Mesenchymal stem cell (in vitro differentiated cells and primary cell): ENCODE measurements around the gene WNT2.
"Not testable (repeated sequence)": the region's sequence is repeated elsewhere in the genome, so short reads cannot be mapped to it uniquely, and the experiment has no call there.

Experiments
- DNase-seq: peaks from one replicate; pipeline ENCODE4 v3.0.0-alpha.2; 2013
- H2AFZ ChIP-seq: one replicate; pipeline ENCODE4 v1.6.1; 2013; ENCODE audit warnings: low read depth, mild to moderate bottlenecking, control low read depth, inconsistent platforms, low read length, moderate library complexity
- H2AK5ac ChIP-seq: 2 replicates; pipeline ENCODE4 v1.6.1; 2013; ENCODE audit warnings: low read length, moderate library complexity, mild to moderate bottlenecking, inconsistent platforms; ENCODE audit not compliant: severe bottlenecking
- H2BK120ac ChIP-seq: one replicate; pipeline ENCODE4 v1.6.1; 2013; ENCODE audit warnings: low read depth, mild to moderate bottlenecking, inconsistent platforms, low read length, moderate library complexity
- H2BK12ac ChIP-seq, 2 experiments: one replicate each; pipeline ENCODE4 v1.6.1; 2013; ENCODE audit warnings: inconsistent platforms in 2 of 2, low read length in 2 of 2, mild to moderate bottlenecking in 2 of 2, moderate library complexity in 2 of 2, control low read depth in 1 of 2
- H2BK15ac ChIP-seq: one replicate; pipeline ENCODE4 v1.6.1; 2013; ENCODE audit warnings: mild to moderate bottlenecking, low read depth, inconsistent platforms; ENCODE audit not compliant: poor library complexity, severe bottlenecking
- H2BK5ac ChIP-seq: 2 replicates; pipeline ENCODE4 v1.6.1; 2013; ENCODE audit warnings: low read depth, mild to moderate bottlenecking, low read length, control low read depth, inconsistent platforms; ENCODE audit not compliant: poor library complexity, severe bottlenecking
- H3K14ac ChIP-seq, 2 experiments: one replicate each; pipeline ENCODE4 v1.6.1; 2013; ENCODE audit warnings: inconsistent platforms in 2 of 2, low read length in 2 of 2, control low read depth in 1 of 2, mild to moderate bottlenecking in 1 of 2, moderate library complexity in 1 of 2
- H3K18ac ChIP-seq, 2 experiments: one replicate each; pipeline ENCODE4 v1.6.1; 2013; ENCODE audit warnings: inconsistent platforms in 2 of 2, low read length in 2 of 2, control low read depth in 1 of 2, low read depth in 1 of 2, mild to moderate bottlenecking in 1 of 2
- H3K23ac ChIP-seq, 2 experiments: one replicate each; pipeline ENCODE4 v1.6.1; 2013; ENCODE audit warnings: inconsistent platforms in 2 of 2, low read length in 2 of 2, mild to moderate bottlenecking in 2 of 2, moderate library complexity in 2 of 2, control low read depth in 1 of 2
- H3K27ac ChIP-seq: 2 replicates; pipeline ENCODE4 v1.5.1; 2013; ENCODE audit warnings: mild to moderate bottlenecking, moderate library complexity, low read length, control low read depth, inconsistent platforms; ENCODE audit not compliant: poor library complexity, severe bottlenecking
- H3K27me3 ChIP-seq, 2 experiments: 2 replicates each; pipeline versions ENCODE4 v1.6.1 to v1.7.0; 2013; ENCODE audit warnings: low read length in 2 of 2, mild to moderate bottlenecking in 2 of 2, moderate library complexity in 2 of 2, control low read depth in 1 of 2, inconsistent platforms in 1 of 2; ENCODE audit not compliant: control insufficient read depth in 1 of 2, insufficient read depth in 1 of 2
- H3K36me3 ChIP-seq, 2 experiments: 2 replicates each; pipeline versions ENCODE4 v1.6.1 to v1.7.0; 2013; ENCODE audit warnings: low read length in 2 of 2, control low read depth in 1 of 2, inconsistent platforms in 1 of 2, low read depth in 1 of 2, mild to moderate bottlenecking in 1 of 2; ENCODE audit not compliant: insufficient read depth in 2 of 2, control insufficient read depth in 1 of 2
- H3K4ac ChIP-seq, 2 experiments: one replicate each; pipeline ENCODE4 v1.6.1; 2013; ENCODE audit warnings: inconsistent platforms in 2 of 2, low read length in 2 of 2, mild to moderate bottlenecking in 2 of 2, moderate library complexity in 2 of 2, control low read depth in 1 of 2, low read depth in 1 of 2
- H3K4me1 ChIP-seq: 2 replicates; pipeline ENCODE4 v1.6.1; 2013; ENCODE audit warnings: low read depth, low read length, control low read depth; ENCODE audit not compliant: control insufficient read depth, insufficient read depth
- H3K4me2 ChIP-seq: 2 replicates; pipeline ENCODE4 v1.6.1; 2013; ENCODE audit warnings: low read length, mild to moderate bottlenecking, inconsistent platforms; ENCODE audit not compliant: poor library complexity, severe bottlenecking
- H3K4me3 ChIP-seq, 2 experiments: 2 replicates each; pipeline versions ENCODE4 v1.5.1 to v1.7.0; 2013; ENCODE audit warnings: low read length in 2 of 2, mild to moderate bottlenecking in 2 of 2, control low read depth in 1 of 2, low read depth in 1 of 2; ENCODE audit not compliant: insufficient read depth in 1 of 2
- H3K79me1 ChIP-seq: replicated peaks from 2 replicates; pipeline ENCODE4 v1.6.1; 2013; ENCODE audit warnings: mild to moderate bottlenecking, control low read depth, low read length, inconsistent platforms; ENCODE audit not compliant: poor library complexity, severe bottlenecking
- H3K9ac ChIP-seq: 2 replicates; pipeline ENCODE4 v1.7.0; 2013; ENCODE audit warnings: mild to moderate bottlenecking, low read length, moderate library complexity
- H3K9me3 ChIP-seq: 2 replicates; pipeline ENCODE4 v1.7.0; 2013; ENCODE audit warnings: mild to moderate bottlenecking, low read length; ENCODE audit not compliant: control insufficient read depth
- H4K8ac ChIP-seq: one replicate; pipeline ENCODE4 v1.6.1; 2013; ENCODE audit warnings: inconsistent platforms, mild to moderate bottlenecking, low read length, moderate library complexity
- H4K91ac ChIP-seq: one replicate; pipeline ENCODE4 v1.6.1; 2013; ENCODE audit warnings: mild to moderate bottlenecking, low read length, inconsistent platforms
- WGBS: methylation state at CpG from one replicate; pipeline ENCODE4 v1.1.7; 2013; ENCODE audit warnings: mixed read lengths; 5-methylcytosine and 5-hydroxymethylcytosine counted together

WNT2 gene

GRCh38 chr7:117308891-117309290 is 14.0 kb downstream of the WNT2 start:
- H3K4me1 ChIP-seq: no peaks in the 10 kb centered on the region
- no peaks in the 10 kb centered on the region for H3K79me1 ChIP-seq
- H2AFZ ChIP-seq: no peak overlapping the region
- no peak overlapping the region for H3K4me3 ChIP-seq
- H3K18ac ChIP-seq: no peak overlapping the region
- no peak overlapping the region for H3K23ac ChIP-seq
- no peak overlapping the region for H3K9ac ChIP-seq
- no peak overlapping the region for H2BK12ac ChIP-seq
- no peak overlapping the region for H2BK15ac ChIP-seq
- no peak overlapping the region for H3K4me2 ChIP-seq
- H3K9me3 ChIP-seq: peaks cover 4% of the 10 kb centered on the region
- H4K8ac ChIP-seq: no peak overlapping the region
- H3K14ac ChIP-seq: no peak overlapping the region
- no peak overlapping the region for H2BK120ac ChIP-seq
- H3K27me3 ChIP-seq: no peaks in the 10 kb centered on the region
- no peak overlapping the region for H4K91ac ChIP-seq
- H3K4ac ChIP-seq: no peak overlapping the region
- no CpG with 5 or more reads among the region's 1 CpG for WGBS
- no peak for DNase-seq
- no peak overlapping the region for H2AK5ac ChIP-seq
- H2BK5ac ChIP-seq: no peak overlapping the region
- no peaks in the 10 kb centered on the region for H3K36me3 ChIP-seq
- no peak overlapping the region for H3K27ac ChIP-seq

DNA sequence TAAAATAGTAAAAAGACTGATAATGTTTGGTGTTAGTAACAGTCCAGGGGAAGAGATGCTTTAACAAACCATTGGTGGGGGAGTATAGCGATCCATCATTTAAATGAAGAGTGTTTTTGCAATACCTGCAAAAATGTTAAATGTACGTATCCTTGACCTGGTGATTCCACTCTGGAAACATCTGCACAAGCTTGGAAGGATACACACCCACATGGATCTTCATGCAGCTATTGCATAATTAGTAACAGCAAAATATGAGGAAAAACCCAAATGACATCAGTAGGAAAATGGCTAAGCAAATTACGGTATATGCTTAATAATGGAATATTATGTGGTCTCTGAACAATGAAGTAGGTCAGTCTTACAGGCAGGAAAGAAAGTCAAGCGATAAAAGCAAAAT is 20.5 kb downstream of the WNT2 start:
- Histone ChIP-seq H3K14ac (no peak overlapping the region), H2BK12ac (no peak overlapping the region), H2AK5ac (no peak overlapping the region), H3K4me1 (no peaks in the 10 kb centered on the region), H2BK120ac (no peak overlapping the region), H3K9ac (no peak overlapping the region), H2BK15ac (no peak overlapping the region), H3K27me3 (no peaks in the 10 kb centered on the region), H4K8ac (no peak overlapping the region), H3K4ac (no peak overlapping the region), H3K23ac (no peak overlapping the region), H3K4me3 (no peak overlapping the region), H3K27ac (no peak overlapping the region), H4K91ac (no peak overlapping the region), H3K79me1 (no peaks in the 10 kb centered on the region), H3K18ac (no peak overlapping the region), H2BK5ac (no peak overlapping the region), H3K36me3 (no peaks in the 10 kb centered on the region), H2AFZ (no peak overlapping the region), H3K9me3 (peaks cover 4% of the 10 kb centered on the region), H3K4me2 (no peak overlapping the region)
- DNase-seq: no peak
- 89% methylated on average over 4 of the region's 4 CpGs for WGBS

- not testable (repeated sequence) for H2BK12ac ChIP-seq, H3K36me3 ChIP-seq, H3K14ac ChIP-seq, H3K4me3 ChIP-seq, H3K4me2 ChIP-seq, H2BK5ac ChIP-seq, H3K18ac ChIP-seq, H4K91ac ChIP-seq, H3K27me3 ChIP-seq, DNase-seq, H4K8ac ChIP-seq, H3K4ac ChIP-seq, H3K27ac ChIP-seq, H3K79me1 ChIP-seq, H3K23ac ChIP-seq, H2AFZ ChIP-seq, H3K9me3 ChIP-seq, H2AK5ac ChIP-seq, H3K4me1 ChIP-seq, H2BK120ac ChIP-seq, H3K9ac ChIP-seq, H2BK15ac ChIP-seq
- WGBS: 82% methylated on average over 4 of the region's 5 CpGs
These were observed 22.4 kb downstream of the WNT2 start for GRCh38 chr7:117300506-117300905.

DNA sequence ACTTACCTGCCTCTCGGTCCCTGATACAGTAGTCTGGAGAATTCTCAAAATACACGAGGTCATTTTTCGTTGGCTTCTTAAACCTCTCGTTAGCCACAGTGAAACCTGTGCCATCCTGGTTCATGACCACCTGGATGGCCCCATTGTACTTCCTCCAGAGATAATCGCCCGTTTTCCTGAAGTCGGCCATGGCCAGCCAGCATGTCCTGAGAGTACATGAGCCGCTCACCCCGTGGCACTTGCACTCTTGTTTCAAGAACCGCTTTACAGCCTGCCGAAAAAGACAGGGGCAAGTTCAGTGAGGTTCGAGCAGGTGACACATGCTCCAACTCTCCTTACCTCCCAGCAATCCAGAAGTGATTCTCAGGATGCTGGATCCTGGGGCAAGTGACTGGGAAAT is 25.3 kb downstream of the WNT2 start:
- no peak overlapping the region for H2BK12ac ChIP-seq
- H3K27ac ChIP-seq: no peak overlapping the region
- H3K4me2 ChIP-seq: no peak overlapping the region
- H3K4me3 ChIP-seq: no peak overlapping the region
- H2AFZ ChIP-seq: no peak overlapping the region
- no peak overlapping the region for H2BK120ac ChIP-seq
- no peak for DNase-seq
- no peak overlapping the region for H4K91ac ChIP-seq
- H3K27me3 ChIP-seq: no peaks in the 10 kb centered on the region
- H3K18ac ChIP-seq: no peak overlapping the region
- H3K14ac ChIP-seq: peak overlapping the region in 1 of 2 experiments; percentile 83
- H2AK5ac ChIP-seq: no peak overlapping the region
- no peak overlapping the region for H2BK5ac ChIP-seq
- WGBS: 94% methylated on average over 12 of the region's 12 CpGs
- no peaks in the 10 kb centered on the region for H3K9me3 ChIP-seq
- no peaks in the 10 kb centered on the region for H3K4me1 ChIP-seq
- H3K23ac ChIP-seq: no peak overlapping the region
- H4K8ac ChIP-seq: no peak overlapping the region
- H2BK15ac ChIP-seq: no peak overlapping the region
- no peaks in the 10 kb centered on the region for H3K36me3 ChIP-seq
- no peak overlapping the region for H3K9ac ChIP-seq
- no peaks in the 10 kb centered on the region for H3K79me1 ChIP-seq
- no peak overlapping the region for H3K4ac ChIP-seq
